Cardiac muscle cell (in vitro differentiated cells and primary cell): ENCODE results near the gene MTHFS. TPM values are rescaled to one million over a fixed set of nuclear protein-coding genes. Genes with fewer than 3 reads are reported as not detected.

ENCODE experiments used
- DNase-seq, 2 donors: peaks; one replicate each; pipeline versions ENCODE4 v3.0.0 to v3.0.0-alpha.2; 2010 to 2017; ENCODE audit warnings: low read depth in 1 of 2, low spot score in 1 of 2
- H3K27ac ChIP-seq: fragments of 200-600 bp; sonication (generic); 2 replicates; pipeline ENCODE4 v1.5.1; 2016
- H3K27me3 ChIP-seq: fragments of 200-600 bp; sonication (generic); 2 replicates; pipeline ENCODE4 v1.6.0; 2016; ENCODE audit warnings: control low read depth
- H3K36me3 ChIP-seq: fragments of 200-600 bp; sonication (generic); 2 replicates; pipeline ENCODE4 v1.5.1; 2016; ENCODE audit warnings: control low read depth
- H3K4me1 ChIP-seq: fragments of 200-600 bp; sonication (generic); 2 replicates; pipeline ENCODE4 v1.8.1; 2017; ENCODE audit warnings: low read depth, mild to moderate bottlenecking, mixed run types
- H3K4me3 ChIP-seq: fragments of 200-600 bp; sonication (generic); 2 replicates; pipeline ENCODE4 v1.5.1; 2016; ENCODE audit warnings: mild to moderate bottlenecking
- H3K9me3 ChIP-seq: fragments of 200-600 bp; sonication (generic); 2 replicates; pipeline ENCODE4 v1.5.1; 2017; ENCODE audit warnings: low read depth, mild to moderate bottlenecking, control low read depth
- CTCF ChIP-seq: IDR thresholded peaks from 2 replicates; pipeline ENCODE4 v1.5.1; 2012; ENCODE audit warnings: low read depth, mild to moderate bottlenecking, low read length
- polyA plus RNA-seq: library from polyadenylated mRNA; unstranded; fragments of >200 nt; fragmentation: Nextera tagmentation; extraction: Ambion mirVana; gene quantifications from 2 replicates; pipeline ENCODE4 v1.2.1, GENCODE V29; 2016
- total RNA-seq: library from RNA; depleted of rRNA; stranded (reverse); fragments of >200 nt; gene quantifications from 2 replicates; pipeline ENCODE4 v1.2.3, GENCODE V29; 2016

The MTHFS gene
- total and polyA plus RNA-seq, 2 experiments from 2014 or later = 37.8 to 48.6 TPM

DNA sequence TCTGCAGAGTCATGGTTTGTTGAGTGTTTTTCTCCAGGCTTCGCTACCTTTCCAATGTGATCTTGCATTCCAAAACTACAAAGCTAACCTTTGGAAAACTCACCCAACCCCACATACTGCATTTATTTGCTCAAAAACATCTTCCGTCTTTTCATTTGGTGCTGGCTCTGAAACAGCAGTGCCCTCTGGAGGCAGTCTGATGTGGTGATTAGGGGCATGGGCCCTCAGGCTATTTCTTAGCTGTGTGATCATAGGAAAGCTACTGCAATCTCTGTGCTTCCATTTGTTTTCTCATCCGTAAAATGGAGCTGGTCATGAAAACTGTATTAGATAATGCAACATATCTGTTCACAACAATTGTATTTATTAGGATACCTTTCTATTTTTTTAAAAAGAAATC, 47.0 kb downstream of the MTHFS start:
- H3K27ac ChIP-seq = no peak overlapping the region
- peak; percentile 38 to 51 for DNase-seq
- no peaks in the 10 kb centered on the region for H3K36me3 ChIP-seq
- H3K27me3 ChIP-seq = no peaks in the 10 kb centered on the region
- H3K9me3 ChIP-seq = no peaks in the 10 kb centered on the region
- no peaks in the 10 kb centered on the region for H3K4me1 ChIP-seq
- no peak overlapping the region for H3K4me3 ChIP-seq
- peak; percentile 69 for TF ChIP-seq CTCF

DNA sequence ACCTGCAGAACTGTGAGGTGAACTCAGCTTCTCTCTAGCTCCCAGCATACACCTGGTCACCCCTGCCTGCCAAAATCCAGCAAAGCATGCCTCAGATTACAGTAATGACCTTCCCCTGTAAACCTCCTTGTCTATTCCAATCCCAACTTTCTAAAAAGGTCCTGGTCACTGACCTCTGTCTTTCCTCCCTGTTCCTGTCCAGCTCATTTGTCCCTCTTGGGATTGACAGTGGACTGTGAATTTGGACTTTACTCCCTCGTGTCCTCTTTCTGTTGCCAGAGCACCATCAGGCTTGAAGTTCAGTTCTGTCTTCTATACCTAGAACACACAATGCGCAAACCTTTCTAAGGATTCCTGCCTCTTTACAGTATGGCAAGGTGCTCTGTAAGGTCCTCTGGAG, 50.3 kb downstream of the MTHFS start:
- no peak for DNase-seq
- TF ChIP-seq CTCF = no peak
- H3K27ac ChIP-seq = no peak overlapping the region
- H3K36me3 ChIP-seq = no peaks in the 10 kb centered on the region
- H3K4me1 ChIP-seq = no peaks in the 10 kb centered on the region
- H3K4me3 ChIP-seq = no peak overlapping the region
- H3K9me3 ChIP-seq = no peaks in the 10 kb centered on the region
- no peaks in the 10 kb centered on the region for H3K27me3 ChIP-seq

DNA sequence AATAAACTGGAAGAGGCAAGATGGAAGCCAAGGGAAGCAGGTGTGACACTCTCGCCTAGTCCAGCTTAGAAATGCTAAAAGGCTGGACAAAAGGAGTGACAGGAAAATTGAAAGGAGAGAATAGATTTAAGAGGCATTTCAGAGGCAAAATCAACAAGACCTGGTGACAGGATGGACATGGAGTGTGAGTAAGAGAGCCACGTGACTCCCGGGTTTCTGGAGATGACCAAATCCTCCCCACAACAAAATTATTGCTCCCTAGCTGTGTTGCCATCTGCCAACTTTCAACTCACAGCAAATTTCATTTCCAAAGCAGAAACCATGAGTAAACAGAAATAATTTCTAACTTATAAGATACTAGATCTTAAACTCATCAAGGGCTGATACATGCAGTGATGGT, 52.6 kb downstream of the MTHFS start:
- H3K9me3 ChIP-seq = no peaks in the 10 kb centered on the region
- H3K36me3 ChIP-seq = peaks cover 1% of the 10 kb centered on the region
- H3K27ac ChIP-seq = no peak overlapping the region
- H3K27me3 ChIP-seq = no peaks in the 10 kb centered on the region
- no peak for TF ChIP-seq CTCF
- no peak for DNase-seq
- H3K4me1 ChIP-seq = no peaks in the 10 kb centered on the region
- no peak overlapping the region for H3K4me3 ChIP-seq

GRCh38 chr15:79837846-79838245, 59.0 kb downstream of the MTHFS start:
- TF ChIP-seq CTCF = no peak
- H3K27me3 ChIP-seq = no peaks in the 10 kb centered on the region
- no peak overlapping the region for H3K4me3 ChIP-seq
- no peaks in the 10 kb centered on the region for H3K9me3 ChIP-seq
- no peak overlapping the region for H3K27ac ChIP-seq
- peaks cover 4% of the 10 kb centered on the region for H3K36me3 ChIP-seq
- DNase-seq = no peak
- H3K4me1 ChIP-seq = peaks cover 11% of the 10 kb centered on the region

DNA sequence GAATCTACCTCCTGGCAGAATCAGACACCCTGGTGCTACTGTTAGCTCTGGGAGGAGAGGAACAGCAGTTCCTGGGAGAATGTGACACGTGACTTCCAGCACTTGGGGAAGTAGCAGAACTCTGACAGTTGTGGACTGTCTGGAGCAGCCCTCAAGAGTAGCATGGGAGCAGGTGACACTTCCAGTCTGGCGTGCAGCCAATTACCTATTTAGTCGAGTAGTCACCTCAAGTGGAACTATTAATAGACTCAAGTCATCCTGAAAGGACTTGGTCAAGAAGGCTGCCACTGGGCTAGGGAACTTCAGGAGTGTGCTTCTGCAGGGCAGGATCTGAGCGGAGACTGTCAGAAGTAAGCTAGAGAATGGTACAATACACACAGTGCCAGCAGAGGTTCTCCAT, 62.3 kb downstream of the MTHFS start:
- DNase-seq = peak in 1 of 2 donors; percentile 96
- Histone ChIP-seq H3K9me3 (no peaks in the 10 kb centered on the region), H3K4me1 (peaks cover 11% of the 10 kb centered on the region), H3K27ac (peak overlapping the region; percentile 66), H3K36me3 (peaks cover 4% of the 10 kb centered on the region), H3K4me3 (no peak overlapping the region), H3K27me3 (no peaks in the 10 kb centered on the region)
- no peak for TF ChIP-seq CTCF
